HL-60 (cell line): ENCODE measurements around the gene GARRE1.

ENCODE experiments used
- POLR2AphosphoS5 ChIP-seq: IDR thresholded peaks from 2 replicates; pipeline ENCODE4 v1.6.1; 2012; ENCODE audit warnings: low read depth
- TF ChIP-seq, protein P1 (sequence below): IDR thresholded peaks from one replicate; pipeline ENCODE4 v1.5.1; 2011; ENCODE audit warnings: low read length, control low read depth, inconsistent platforms; ENCODE audit not compliant: insufficient read depth
- TF ChIP-seq, protein P2 (sequence below): IDR thresholded peaks from 2 replicates; pipeline ENCODE4 v1.6.1; 2012; ENCODE audit warnings: low read depth; ENCODE audit not compliant: insufficient replicate concordance

DNA sequence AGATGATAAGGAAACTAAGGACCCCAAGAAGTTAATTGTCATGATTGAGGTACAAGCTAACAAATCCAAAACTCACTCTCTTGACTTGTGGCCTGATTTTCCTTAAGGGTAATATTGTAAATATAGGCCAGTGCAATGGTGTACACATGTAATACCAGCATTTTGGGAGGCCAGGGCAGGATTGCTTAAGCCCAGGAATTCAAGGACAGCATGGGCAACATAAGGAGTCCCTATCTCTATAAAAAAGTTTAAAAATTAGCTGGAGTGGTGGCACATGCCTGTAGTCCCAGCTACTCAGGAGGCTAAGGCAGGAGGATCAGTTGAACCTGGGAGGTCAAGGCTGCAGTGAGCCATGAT is 28.7 kb upstream of the GARRE1 start:
- TF ChIP-seq, protein P1, sequence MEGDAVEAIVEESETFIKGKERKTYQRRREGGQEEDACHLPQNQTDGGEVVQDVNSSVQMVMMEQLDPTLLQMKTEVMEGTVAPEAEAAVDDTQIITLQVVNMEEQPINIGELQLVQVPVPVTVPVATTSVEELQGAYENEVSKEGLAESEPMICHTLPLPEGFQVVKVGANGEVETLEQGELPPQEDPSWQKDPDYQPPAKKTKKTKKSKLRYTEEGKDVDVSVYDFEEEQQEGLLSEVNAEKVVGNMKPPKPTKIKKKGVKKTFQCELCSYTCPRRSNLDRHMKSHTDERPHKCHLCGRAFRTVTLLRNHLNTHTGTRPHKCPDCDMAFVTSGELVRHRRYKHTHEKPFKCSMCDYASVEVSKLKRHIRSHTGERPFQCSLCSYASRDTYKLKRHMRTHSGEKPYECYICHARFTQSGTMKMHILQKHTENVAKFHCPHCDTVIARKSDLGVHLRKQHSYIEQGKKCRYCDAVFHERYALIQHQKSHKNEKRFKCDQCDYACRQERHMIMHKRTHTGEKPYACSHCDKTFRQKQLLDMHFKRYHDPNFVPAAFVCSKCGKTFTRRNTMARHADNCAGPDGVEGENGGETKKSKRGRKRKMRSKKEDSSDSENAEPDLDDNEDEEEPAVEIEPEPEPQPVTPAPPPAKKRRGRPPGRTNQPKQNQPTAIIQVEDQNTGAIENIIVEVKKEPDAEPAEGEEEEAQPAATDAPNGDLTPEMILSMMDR, result no peak
- TF ChIP-seq POLR2AphosphoS5, result no peak
- TF ChIP-seq, protein P2, sequence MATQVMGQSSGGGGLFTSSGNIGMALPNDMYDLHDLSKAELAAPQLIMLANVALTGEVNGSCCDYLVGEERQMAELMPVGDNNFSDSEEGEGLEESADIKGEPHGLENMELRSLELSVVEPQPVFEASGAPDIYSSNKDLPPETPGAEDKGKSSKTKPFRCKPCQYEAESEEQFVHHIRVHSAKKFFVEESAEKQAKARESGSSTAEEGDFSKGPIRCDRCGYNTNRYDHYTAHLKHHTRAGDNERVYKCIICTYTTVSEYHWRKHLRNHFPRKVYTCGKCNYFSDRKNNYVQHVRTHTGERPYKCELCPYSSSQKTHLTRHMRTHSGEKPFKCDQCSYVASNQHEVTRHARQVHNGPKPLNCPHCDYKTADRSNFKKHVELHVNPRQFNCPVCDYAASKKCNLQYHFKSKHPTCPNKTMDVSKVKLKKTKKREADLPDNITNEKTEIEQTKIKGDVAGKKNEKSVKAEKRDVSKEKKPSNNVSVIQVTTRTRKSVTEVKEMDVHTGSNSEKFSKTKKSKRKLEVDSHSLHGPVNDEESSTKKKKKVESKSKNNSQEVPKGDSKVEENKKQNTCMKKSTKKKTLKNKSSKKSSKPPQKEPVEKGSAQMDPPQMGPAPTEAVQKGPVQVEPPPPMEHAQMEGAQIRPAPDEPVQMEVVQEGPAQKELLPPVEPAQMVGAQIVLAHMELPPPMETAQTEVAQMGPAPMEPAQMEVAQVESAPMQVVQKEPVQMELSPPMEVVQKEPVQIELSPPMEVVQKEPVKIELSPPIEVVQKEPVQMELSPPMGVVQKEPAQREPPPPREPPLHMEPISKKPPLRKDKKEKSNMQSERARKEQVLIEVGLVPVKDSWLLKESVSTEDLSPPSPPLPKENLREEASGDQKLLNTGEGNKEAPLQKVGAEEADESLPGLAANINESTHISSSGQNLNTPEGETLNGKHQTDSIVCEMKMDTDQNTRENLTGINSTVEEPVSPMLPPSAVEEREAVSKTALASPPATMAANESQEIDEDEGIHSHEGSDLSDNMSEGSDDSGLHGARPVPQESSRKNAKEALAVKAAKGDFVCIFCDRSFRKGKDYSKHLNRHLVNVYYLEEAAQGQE, result no peak
